ENCODE data around the gene JAZF1. TPM values are rescaled to one million over a fixed set of nuclear protein-coding genes. Genes with fewer than 3 reads are reported as not detected.

Gene JAZF1
- 3.1 and 3.6 TPM in 2 replicates for total RNA-seq
- long read RNA-seq, partial matches to known transcripts, result 1 of 6 reads
- long read RNA-seq, other reads (novel, unspliced or antisense), result 2 of 6 reads

DNA sequence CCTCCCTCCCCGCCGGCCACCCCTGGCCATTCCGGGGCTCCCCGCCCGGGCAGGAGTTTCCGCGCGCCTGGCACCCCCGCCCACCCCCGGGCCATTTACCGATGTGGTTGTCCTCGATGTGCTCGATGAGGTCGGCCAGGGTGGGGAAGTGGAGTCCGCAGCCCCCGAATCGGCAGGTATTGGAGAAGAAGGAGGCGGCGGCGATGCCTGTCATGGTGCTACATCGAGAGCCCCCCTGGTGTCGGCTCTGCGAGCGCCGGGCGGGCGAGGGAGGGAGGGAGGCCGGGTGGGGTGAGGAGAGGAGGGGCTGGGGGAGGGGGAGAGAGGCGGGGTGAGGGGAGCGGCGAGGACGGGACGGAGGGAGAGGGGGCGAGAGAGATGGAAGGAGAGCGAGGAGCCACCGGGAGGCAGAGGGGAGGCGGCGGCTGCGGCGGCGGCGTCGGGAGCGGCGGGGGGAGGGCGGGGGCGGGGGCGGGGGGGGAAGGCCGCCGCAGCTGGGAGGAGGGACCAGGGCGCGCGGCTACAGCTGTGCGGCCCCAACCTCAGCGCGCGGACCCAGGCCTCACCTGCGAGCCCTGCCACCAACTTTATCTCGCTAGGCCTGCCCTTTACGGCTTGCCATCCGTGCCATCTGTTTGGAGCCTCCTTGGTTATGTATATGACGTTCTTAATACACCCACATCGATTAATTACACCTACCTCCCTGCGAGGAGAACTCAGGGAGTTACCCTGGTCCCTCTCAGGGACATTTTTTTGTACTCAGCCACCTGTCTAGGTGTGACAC is at the start of gene JAZF1:
TSS of gene JAZF1 (minus strand) at position 432 of the 784 bp plus-strand sequence.
- TF ChIP-seq, protein P1, sequence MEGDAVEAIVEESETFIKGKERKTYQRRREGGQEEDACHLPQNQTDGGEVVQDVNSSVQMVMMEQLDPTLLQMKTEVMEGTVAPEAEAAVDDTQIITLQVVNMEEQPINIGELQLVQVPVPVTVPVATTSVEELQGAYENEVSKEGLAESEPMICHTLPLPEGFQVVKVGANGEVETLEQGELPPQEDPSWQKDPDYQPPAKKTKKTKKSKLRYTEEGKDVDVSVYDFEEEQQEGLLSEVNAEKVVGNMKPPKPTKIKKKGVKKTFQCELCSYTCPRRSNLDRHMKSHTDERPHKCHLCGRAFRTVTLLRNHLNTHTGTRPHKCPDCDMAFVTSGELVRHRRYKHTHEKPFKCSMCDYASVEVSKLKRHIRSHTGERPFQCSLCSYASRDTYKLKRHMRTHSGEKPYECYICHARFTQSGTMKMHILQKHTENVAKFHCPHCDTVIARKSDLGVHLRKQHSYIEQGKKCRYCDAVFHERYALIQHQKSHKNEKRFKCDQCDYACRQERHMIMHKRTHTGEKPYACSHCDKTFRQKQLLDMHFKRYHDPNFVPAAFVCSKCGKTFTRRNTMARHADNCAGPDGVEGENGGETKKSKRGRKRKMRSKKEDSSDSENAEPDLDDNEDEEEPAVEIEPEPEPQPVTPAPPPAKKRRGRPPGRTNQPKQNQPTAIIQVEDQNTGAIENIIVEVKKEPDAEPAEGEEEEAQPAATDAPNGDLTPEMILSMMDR (conservative IDR thresholded peaks at IDR 0.05), result no peak
- H3K4me3 Mint-ChIP-seq, result peak within 1 kb of the TSS; percentile 90
- no peaks in the 10 kb centered on the region for H3K9me3 Mint-ChIP-seq
- peak; percentile 48 for DNase-seq (ENCODE audit: low read depth, low spot score)
- H3K36me3 Mint-ChIP-seq (ENCODE audit: low read depth), result no peaks in the 10 kb centered on the region
- H3K27me3 Mint-ChIP-seq (ENCODE audit: low read depth), result peaks cover 54% of the 10 kb centered on the region
- H3K4me1 Mint-ChIP-seq, result peaks cover 12% of the 10 kb centered on the region
- no peak within 1 kb of the TSS for H3K27ac Mint-ChIP-seq (ENCODE audit: unreplicated experiment)

DNA sequence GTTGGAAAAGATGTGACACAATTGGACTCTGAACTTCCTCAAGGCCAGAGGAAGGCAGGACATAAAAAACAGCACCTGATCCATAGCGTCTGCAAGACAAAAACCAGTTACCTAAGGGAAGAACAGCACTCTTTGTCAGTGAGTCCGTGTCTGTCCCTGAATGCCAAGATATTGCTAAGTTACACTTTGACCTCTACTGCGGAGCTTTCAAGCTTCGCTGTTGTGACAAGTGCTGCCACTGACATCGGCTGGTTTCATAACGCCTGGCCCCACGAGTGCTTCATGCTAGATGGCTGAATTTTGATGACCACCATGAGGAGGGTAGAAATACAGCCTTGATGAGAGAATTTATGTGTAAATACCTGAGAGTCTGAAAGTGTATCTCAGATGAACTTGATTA is 49.7 kb upstream of the JAZF1 start:
- H3K9me3 Mint-ChIP-seq, result no peaks in the 10 kb centered on the region
- no peak overlapping the region for H3K4me3 Mint-ChIP-seq

DNA sequence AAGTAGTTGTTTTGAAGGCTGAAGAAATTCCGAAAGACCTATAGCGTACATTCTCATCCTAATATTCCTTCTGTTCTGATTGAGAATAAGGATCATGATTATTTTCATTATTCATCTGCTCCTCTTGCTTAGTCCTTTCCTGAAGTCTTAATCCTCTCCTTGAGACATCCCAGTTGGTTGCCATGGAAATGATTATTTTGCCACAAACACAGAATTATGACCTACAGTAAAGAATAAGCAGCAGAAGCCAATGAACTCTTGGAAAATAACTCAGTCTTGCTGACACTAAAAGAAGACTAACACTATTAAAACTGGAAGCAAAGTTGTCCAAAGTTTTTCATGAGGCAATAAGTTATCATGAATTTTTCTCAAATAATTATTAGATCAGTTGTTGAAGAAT is 47.8 kb upstream of the JAZF1 start:
- DNase-seq (ENCODE audit: low read depth, low spot score), result no peak
- Mint-ChIP-seq H3K4me3 (no peak overlapping the region), H3K27ac (ENCODE audit: unreplicated experiment) (no peak overlapping the region), H3K36me3 (ENCODE audit: low read depth) (no peaks in the 10 kb centered on the region), H3K27me3 (ENCODE audit: low read depth) (no peaks in the 10 kb centered on the region), H3K9me3 (no peaks in the 10 kb centered on the region), H3K4me1 (peaks cover 7% of the 10 kb centered on the region)
- TF ChIP-seq, protein P1 (conservative IDR thresholded peaks at IDR 0.05), result no peak

More for the DNA sequence above, 49.7 kb upstream of the JAZF1 start:
- no peaks in the 10 kb centered on the region for H3K27me3 Mint-ChIP-seq (ENCODE audit: low read depth)
- no peak for DNase-seq (ENCODE audit: low read depth, low spot score)
- TF ChIP-seq, protein P1 (conservative IDR thresholded peaks at IDR 0.05), result no peak
- H3K36me3 Mint-ChIP-seq (ENCODE audit: low read depth), result no peaks in the 10 kb centered on the region
- H3K4me1 Mint-ChIP-seq, result peaks cover 7% of the 10 kb centered on the region
- no peak overlapping the region for H3K27ac Mint-ChIP-seq (ENCODE audit: unreplicated experiment)

DNA sequence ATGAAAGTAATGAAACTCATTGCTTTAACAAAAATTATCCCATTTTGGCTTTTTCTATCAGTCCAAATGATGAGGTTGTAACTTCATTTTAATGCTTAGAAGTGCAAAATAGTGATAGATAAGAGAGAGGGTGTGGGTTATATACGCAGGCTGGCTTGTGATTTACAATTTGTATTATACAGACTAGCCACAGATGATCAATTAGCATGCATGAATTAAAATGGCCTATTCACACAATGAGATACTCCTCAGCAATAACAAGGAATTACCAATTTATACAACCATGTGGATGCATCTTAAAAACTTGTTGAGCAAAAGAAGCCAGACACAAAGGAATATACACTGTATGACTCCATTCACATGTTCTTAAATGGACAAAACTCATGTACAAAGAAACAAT is 45.4 kb upstream of the JAZF1 start:
- H3K27me3 Mint-ChIP-seq (ENCODE audit: low read depth), result no peaks in the 10 kb centered on the region
- DNase-seq (ENCODE audit: low read depth, low spot score), result no peak

DNA sequence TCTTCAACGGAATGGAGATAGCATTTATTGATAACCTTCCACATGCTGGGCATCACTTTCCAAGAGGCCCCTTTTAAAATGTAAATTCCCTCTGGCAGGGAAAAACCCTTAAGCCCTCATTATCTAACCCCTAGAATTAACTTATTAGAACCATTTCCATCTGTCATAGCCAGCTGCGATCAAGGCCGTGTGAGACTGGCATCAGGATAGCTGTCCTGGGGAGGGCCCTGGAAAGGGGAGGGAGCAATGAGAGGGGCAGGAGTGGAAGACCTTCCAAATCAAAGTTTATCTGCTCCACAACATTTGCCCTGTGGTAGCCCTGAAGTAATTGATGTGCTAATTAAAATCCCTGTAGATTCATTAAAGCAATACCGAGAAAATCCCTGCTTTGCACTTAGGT is 45.0 kb upstream of the JAZF1 start:
- no peak overlapping the region for H3K4me3 Mint-ChIP-seq
- no peaks in the 10 kb centered on the region for H3K36me3 Mint-ChIP-seq (ENCODE audit: low read depth)
- no peak for DNase-seq (ENCODE audit: low read depth, low spot score)
- H3K4me1 Mint-ChIP-seq, result peaks cover 7% of the 10 kb centered on the region
- no peak overlapping the region for H3K27ac Mint-ChIP-seq (ENCODE audit: unreplicated experiment)
- no peaks in the 10 kb centered on the region for H3K27me3 Mint-ChIP-seq (ENCODE audit: low read depth)
- TF ChIP-seq, protein P1 (conservative IDR thresholded peaks at IDR 0.05), result no peak
- H3K9me3 Mint-ChIP-seq, result no peaks in the 10 kb centered on the region

More for the DNA sequence above, 45.4 kb upstream of the JAZF1 start:
- Mint-ChIP-seq H3K9me3 (no peaks in the 10 kb centered on the region), H3K4me1 (peaks cover 7% of the 10 kb centered on the region), H3K4me3 (no peak overlapping the region), H3K27ac (ENCODE audit: unreplicated experiment) (no peak overlapping the region), H3K36me3 (ENCODE audit: low read depth) (no peaks in the 10 kb centered on the region)
- TF ChIP-seq, protein P1 (conservative IDR thresholded peaks at IDR 0.05), result no peak
